ENCODE data around the gene NOTCH1.

Gene NOTCH1

GRCh38 chr9:136517012-136517743 is 28.7 kb downstream of the NOTCH1 start:
- no peak for DNase-seq (ENCODE audit: low read depth in 3 of 3)

GRCh38 chr9:136516191-136516654 is 29.6 kb downstream of the NOTCH1 start:
- no peak for DNase-seq (ENCODE audit: low read depth in 3 of 3)

- DNase-seq (ENCODE audit: low read depth in 3 of 3): no peak
Observed at GRCh38 chr9:136515276-136515675, 30.6 kb downstream of the NOTCH1 start.

- DNase-seq (ENCODE audit: low read depth in 3 of 3): no peak
Observed at GRCh38 chr9:136514022-136514714, 31.7 kb downstream of the NOTCH1 start.

- no peak for DNase-seq (ENCODE audit: low read depth in 3 of 3)
Observed at GRCh38 chr9:136513191-136513590, 32.7 kb downstream of the NOTCH1 start.

- DNase-seq (ENCODE audit: low read depth in 3 of 3): peak in 1 of 3 experiments; percentile 24
Observed at GRCh38 chr9:136512651-136513071, 33.2 kb downstream of the NOTCH1 start.

GRCh38 chr9:136511670-136512592 is 33.9 kb downstream of the NOTCH1 start:
- no peak for DNase-seq (ENCODE audit: low read depth in 3 of 3)

GRCh38 chr9:136511144-136511669 is 34.6 kb downstream of the NOTCH1 start:
- DNase-seq (ENCODE audit: low read depth in 3 of 3): no peak

GRCh38 chr9:136510561-136510960 is 35.3 kb downstream of the NOTCH1 start:
- no peak for DNase-seq (ENCODE audit: low read depth in 3 of 3)

GRCh38 chr9:136509549-136509948 is 36.3 kb downstream of the NOTCH1 start:
- DNase-seq (ENCODE audit: low read depth in 3 of 3): no peak

- DNase-seq (ENCODE audit: low read depth in 3 of 3): no peak
Observed at GRCh38 chr9:136508729-136509500, 36.9 kb downstream of the NOTCH1 start.

GRCh38 chr9:136507992-136508375 is 37.9 kb downstream of the NOTCH1 start:
- DNase-seq (ENCODE audit: low read depth in 3 of 3): no peak

- DNase-seq (ENCODE audit: low read depth in 3 of 3): no peak
Observed at GRCh38 chr9:136507221-136507991, 38.4 kb downstream of the NOTCH1 start.

GRCh38 chr9:136506425-136506824 is 39.4 kb downstream of the NOTCH1 start:
- no peak for DNase-seq (ENCODE audit: low read depth in 3 of 3)

- DNase-seq (ENCODE audit: low read depth in 3 of 3): no peak
Observed at GRCh38 chr9:136505406-136506403, 40.1 kb downstream of the NOTCH1 start.

GRCh38 chr9:136504512-136505348 is 41.1 kb downstream of the NOTCH1 start:
- DNase-seq (ENCODE audit: low read depth in 3 of 3): no peak

GRCh38 chr9:136502940-136503550 is 42.8 kb downstream of the NOTCH1 start:
- no peak for DNase-seq (ENCODE audit: low read depth in 3 of 3)

- no peak for DNase-seq (ENCODE audit: low read depth in 3 of 3)
Observed at GRCh38 chr9:136502196-136502595, 43.7 kb downstream of the NOTCH1 start.

All from stimulated activated CD4-positive, alpha-beta T cell treated with anti-CD3 and anti-CD28 coated beads, TNF-alpha, amount 100 ng/mL, for 24 hours (primary cell).